ENCODE data around the gene YAF2.

DNA sequence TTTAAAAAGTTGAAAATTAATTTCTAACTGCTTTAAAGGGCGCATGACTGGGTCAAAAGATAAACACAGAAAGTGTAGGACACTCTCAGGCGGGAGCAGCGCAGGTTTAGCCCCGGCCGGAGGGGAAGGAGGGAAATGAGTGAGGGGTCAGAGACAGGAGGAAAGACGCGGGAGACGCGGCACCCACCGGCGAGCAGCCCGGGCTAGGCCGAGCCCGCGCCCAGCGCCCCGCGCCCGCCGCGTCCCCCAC is 94.0 kb downstream of the YAF2 start:
- TF ChIP-seq POLR2AphosphoS5 (IDR thresholded peaks at IDR 0.05; ENCODE audit: low read depth, low read length) = no peak
- TF ChIP-seq, protein P1, sequence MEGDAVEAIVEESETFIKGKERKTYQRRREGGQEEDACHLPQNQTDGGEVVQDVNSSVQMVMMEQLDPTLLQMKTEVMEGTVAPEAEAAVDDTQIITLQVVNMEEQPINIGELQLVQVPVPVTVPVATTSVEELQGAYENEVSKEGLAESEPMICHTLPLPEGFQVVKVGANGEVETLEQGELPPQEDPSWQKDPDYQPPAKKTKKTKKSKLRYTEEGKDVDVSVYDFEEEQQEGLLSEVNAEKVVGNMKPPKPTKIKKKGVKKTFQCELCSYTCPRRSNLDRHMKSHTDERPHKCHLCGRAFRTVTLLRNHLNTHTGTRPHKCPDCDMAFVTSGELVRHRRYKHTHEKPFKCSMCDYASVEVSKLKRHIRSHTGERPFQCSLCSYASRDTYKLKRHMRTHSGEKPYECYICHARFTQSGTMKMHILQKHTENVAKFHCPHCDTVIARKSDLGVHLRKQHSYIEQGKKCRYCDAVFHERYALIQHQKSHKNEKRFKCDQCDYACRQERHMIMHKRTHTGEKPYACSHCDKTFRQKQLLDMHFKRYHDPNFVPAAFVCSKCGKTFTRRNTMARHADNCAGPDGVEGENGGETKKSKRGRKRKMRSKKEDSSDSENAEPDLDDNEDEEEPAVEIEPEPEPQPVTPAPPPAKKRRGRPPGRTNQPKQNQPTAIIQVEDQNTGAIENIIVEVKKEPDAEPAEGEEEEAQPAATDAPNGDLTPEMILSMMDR (IDR thresholded peaks at IDR 0.05) = no peak
- no peak for TF ChIP-seq SIN3A (IDR thresholded peaks at IDR 0.05; ENCODE audit: borderline replicate concordance, insufficient read depth, low read depth, low read length)
- TF ChIP-seq, protein P2, sequence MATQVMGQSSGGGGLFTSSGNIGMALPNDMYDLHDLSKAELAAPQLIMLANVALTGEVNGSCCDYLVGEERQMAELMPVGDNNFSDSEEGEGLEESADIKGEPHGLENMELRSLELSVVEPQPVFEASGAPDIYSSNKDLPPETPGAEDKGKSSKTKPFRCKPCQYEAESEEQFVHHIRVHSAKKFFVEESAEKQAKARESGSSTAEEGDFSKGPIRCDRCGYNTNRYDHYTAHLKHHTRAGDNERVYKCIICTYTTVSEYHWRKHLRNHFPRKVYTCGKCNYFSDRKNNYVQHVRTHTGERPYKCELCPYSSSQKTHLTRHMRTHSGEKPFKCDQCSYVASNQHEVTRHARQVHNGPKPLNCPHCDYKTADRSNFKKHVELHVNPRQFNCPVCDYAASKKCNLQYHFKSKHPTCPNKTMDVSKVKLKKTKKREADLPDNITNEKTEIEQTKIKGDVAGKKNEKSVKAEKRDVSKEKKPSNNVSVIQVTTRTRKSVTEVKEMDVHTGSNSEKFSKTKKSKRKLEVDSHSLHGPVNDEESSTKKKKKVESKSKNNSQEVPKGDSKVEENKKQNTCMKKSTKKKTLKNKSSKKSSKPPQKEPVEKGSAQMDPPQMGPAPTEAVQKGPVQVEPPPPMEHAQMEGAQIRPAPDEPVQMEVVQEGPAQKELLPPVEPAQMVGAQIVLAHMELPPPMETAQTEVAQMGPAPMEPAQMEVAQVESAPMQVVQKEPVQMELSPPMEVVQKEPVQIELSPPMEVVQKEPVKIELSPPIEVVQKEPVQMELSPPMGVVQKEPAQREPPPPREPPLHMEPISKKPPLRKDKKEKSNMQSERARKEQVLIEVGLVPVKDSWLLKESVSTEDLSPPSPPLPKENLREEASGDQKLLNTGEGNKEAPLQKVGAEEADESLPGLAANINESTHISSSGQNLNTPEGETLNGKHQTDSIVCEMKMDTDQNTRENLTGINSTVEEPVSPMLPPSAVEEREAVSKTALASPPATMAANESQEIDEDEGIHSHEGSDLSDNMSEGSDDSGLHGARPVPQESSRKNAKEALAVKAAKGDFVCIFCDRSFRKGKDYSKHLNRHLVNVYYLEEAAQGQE (IDR thresholded peaks at IDR 0.05; ENCODE audit: insufficient read depth in 1 of 2, low read depth in 2 of 2, low read length in 1 of 2) = no peak
- TF ChIP-seq TCF7L2 (IDR thresholded peaks at IDR 0.05; ENCODE audit: low read depth, low read length) = no peak

Measured in Panc1 (cell line).